Large intestine (tissue), 3 donors: ENCODE data around the gene KCTD8. TPM values are rescaled to one million over a fixed set of nuclear protein-coding genes. Genes with fewer than 3 reads are reported as not detected.
"Not testable (repeated sequence)": the region's sequence is repeated elsewhere in the genome, so short reads cannot be mapped to it uniquely, and the experiment has no call there.

Experiments used
- DNase-seq, 2 donors: peaks; one replicate each; pipeline versions ENCODE4 v3.0.0 to v3.0.0-alpha.2; 2013
- H3K27ac ChIP-seq: one replicate; pipeline ENCODE4 v1.5.1; 2013; ENCODE audit warnings: low read length
- H3K27me3 ChIP-seq: 2 replicates; pipeline ENCODE4 v1.6.1; 2013; ENCODE audit warnings: low read length; ENCODE audit not compliant: control insufficient read depth, insufficient read depth
- H3K36me3 ChIP-seq: 2 replicates; pipeline ENCODE4 v1.6.1; 2013; ENCODE audit warnings: low read length; ENCODE audit not compliant: control insufficient read depth, insufficient read depth
- H3K4me1 ChIP-seq: one replicate; pipeline ENCODE4 v1.6.1; 2013; ENCODE audit warnings: low read length; ENCODE audit not compliant: control insufficient read depth, insufficient read depth
- H3K4me3 ChIP-seq: one replicate; pipeline ENCODE4 v1.5.1; 2013; ENCODE audit warnings: low read length
- H3K9me3 ChIP-seq: one replicate; pipeline ENCODE4 v1.6.1; 2013; ENCODE audit warnings: mild to moderate bottlenecking, low read depth, low read length, moderate library complexity; ENCODE audit not compliant: control insufficient read depth
- WGBS: methylation state at CpG from one replicate; pipeline ENCODE4 v1.1.5; 2013; ENCODE audit warnings: low lambda C conversion rate; ENCODE audit not compliant: insufficient coverage; 5-methylcytosine and 5-hydroxymethylcytosine counted together
- polyA plus RNA-seq: library from polyadenylated mRNA; unstranded; fragments of 120-200 nt; gene quantifications from one replicate; pipeline ENCODE4 v1.2.1, GENCODE V29; 2013

The KCTD8 gene
- polyA plus RNA-seq, 1 donor = 0.78 TPM

- not testable (repeated sequence) for H3K4me1 ChIP-seq, H3K27me3 ChIP-seq, H3K27ac ChIP-seq, H3K4me3 ChIP-seq, DNase-seq, H3K9me3 ChIP-seq, H3K36me3 ChIP-seq
- no CpG with 5 or more reads among the region's 27 CpGs for WGBS
Observed at GRCh38 chr4:44167766-44168165, 280.8 kb downstream of the KCTD8 start.

DNA sequence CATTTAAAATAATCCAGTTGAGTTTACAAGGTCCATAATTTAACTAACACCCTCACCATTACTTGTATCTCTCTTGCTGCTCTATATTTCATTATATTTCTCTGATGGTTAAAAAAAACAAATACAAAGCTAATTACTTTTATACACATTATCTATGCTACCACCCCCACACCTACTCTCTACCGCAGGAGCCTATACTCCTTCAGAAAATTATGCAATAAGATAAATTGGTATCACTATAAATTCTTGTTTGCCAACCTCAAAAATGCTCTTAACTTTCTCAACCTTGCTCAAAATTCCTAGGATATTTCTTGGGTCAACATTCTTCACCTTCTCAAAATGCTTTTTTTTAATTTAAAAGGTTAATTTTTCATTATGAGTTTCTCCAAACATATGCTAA is 282.7 kb downstream of the KCTD8 start:
- Histone ChIP-seq H3K36me3 (no peaks in the 10 kb centered on the region), H3K27ac (no peak overlapping the region), H3K4me3 (no peak overlapping the region), H3K27me3 (no peaks in the 10 kb centered on the region), H3K9me3 (peaks cover 7% of the 10 kb centered on the region), H3K4me1 (peaks cover 11% of the 10 kb centered on the region)
- no CpG with 5 or more reads among the region's 1 CpG for WGBS
- no peak for DNase-seq

DNA sequence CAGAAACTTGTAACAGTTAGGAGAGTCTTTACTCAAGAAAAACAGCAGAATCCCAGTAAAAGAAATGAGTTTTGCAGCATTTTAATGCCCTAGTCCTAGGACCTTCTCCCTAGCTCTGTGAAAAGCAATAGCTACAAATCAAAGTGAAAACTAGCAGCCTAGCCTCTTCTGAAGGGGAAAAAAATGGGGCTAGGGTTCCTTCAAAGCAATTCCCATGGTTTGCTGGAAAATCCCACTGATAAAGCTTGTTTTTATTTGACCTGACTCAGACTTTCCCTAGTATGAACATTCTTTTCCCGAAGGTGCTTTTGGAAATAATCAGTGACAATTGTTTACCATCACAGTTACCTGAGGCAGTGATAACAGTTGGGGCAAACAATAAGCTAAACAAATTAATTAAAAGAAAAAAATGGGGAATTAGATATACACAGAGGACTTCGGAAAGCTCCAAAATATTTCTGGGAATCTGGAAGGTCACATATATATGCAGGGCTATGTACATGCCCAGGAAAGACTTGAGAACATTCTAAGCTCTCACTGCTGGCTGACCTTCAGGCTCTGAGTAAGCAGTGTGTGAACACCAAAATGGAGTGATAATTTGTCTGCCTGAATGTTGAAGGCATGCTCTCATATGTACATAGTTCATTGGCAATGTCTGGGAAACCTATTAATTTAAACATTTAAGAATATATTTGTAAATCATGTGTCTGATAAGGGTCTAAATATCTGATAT is 285.9 kb downstream of the KCTD8 start:
- no peak overlapping the region for H3K27ac ChIP-seq
- H3K27me3 ChIP-seq = no peaks in the 10 kb centered on the region
- no peak overlapping the region for H3K4me3 ChIP-seq
- H3K9me3 ChIP-seq = peaks cover 7% of the 10 kb centered on the region
- peak in 1 of 2 donors; percentile 26 for DNase-seq
- H3K36me3 ChIP-seq = no peaks in the 10 kb centered on the region
- WGBS = 17% methylated on average over 1 of the region's 2 CpGs
- peaks cover 11% of the 10 kb centered on the region for H3K4me1 ChIP-seq

- Histone ChIP-seq H3K27me3 (no peaks in the 10 kb centered on the region), H3K9me3 (no peaks in the 10 kb centered on the region), H3K27ac (peak overlapping the region; percentile 27), H3K4me1 (peaks cover 11% of the 10 kb centered on the region), H3K36me3 (no peaks in the 10 kb centered on the region), H3K4me3 (no peak overlapping the region)
- DNase-seq = peak; percentile 64 to 82
- WGBS = no CpG with 5 or more reads among the region's 3 CpGs
Observed at GRCh38 chr4:44161756-44162155, 286.9 kb downstream of the KCTD8 start.

DNA sequence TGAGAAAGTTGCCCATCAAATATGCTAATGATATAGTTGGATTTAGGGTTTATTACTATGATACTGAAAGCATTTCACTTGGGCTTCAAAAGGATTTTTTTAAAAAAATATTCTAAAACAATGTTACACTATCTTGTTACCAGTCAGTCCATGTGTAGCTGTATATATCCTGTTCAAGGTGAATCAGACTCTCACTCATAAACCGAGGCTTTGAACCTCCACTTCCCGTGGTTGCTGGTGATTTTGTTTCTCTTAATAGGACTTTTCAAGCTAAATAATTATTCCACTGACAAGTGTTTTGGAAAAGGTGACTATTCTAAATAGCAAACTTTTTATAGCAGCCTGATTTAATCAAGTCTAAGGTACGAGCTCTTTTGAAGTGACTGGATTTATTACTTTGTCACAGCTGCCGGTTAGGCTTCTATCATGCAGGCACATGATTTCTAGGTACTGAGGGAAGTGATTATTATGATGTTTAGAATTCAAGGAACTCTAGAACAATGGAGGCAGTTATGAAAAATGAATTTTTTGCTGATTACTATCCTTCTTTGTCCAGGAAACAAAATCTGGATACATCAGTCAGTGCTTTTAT is 287.7 kb downstream of the KCTD8 start:
- Histone ChIP-seq H3K4me3 (no peak overlapping the region), H3K27ac (peak overlapping the region; percentile 27), H3K9me3 (no peaks in the 10 kb centered on the region), H3K4me1 (peaks cover 11% of the 10 kb centered on the region), H3K27me3 (no peaks in the 10 kb centered on the region), H3K36me3 (no peaks in the 10 kb centered on the region)
- peak; percentile 44 to 81 for DNase-seq
- WGBS = no CpG with 5 or more reads among the region's 4 CpGs

DNA sequence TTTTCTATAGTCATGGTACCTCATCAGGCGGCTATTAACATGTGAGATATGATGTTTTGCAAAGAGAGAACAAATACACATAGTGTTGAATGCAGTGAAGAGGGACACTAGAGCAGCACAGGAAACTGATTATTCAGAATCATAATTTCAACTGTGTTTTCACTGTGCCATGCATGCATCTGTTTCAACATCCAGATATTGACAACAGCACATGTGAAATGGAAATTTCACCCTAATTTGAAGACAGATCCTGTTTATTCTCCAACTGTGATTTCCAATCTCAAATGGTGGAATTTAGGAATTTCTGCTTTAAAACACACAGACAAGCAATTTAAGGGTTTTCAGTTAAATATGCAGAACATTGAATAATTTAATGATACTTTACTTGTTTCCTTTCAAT is 288.6 kb downstream of the KCTD8 start:
- Histone ChIP-seq H3K27me3 (no peaks in the 10 kb centered on the region), H3K27ac (no peak overlapping the region), H3K9me3 (no peaks in the 10 kb centered on the region), H3K4me3 (no peak overlapping the region), H3K36me3 (no peaks in the 10 kb centered on the region), H3K4me1 (peaks cover 9% of the 10 kb centered on the region)
- DNase-seq = no peak
- WGBS = 100% methylated on average over 1 of the region's 1 CpG

GRCh38 chr4:44157611-44158277 is 290.9 kb downstream of the KCTD8 start:
- H3K27ac ChIP-seq = no peak overlapping the region
- WGBS = no CpG with 5 or more reads among the region's 6 CpGs
- DNase-seq = peak in 1 of 2 donors; percentile 13

GRCh38 chr4:44150091-44150576 is 298.5 kb downstream of the KCTD8 start:
- Histone ChIP-seq H3K4me3 (no peak overlapping the region), H3K27ac (no peak overlapping the region), H3K9me3 (no peaks in the 10 kb centered on the region), H3K27me3 (no peaks in the 10 kb centered on the region), H3K4me1 (no peaks in the 10 kb centered on the region), H3K36me3 (no peaks in the 10 kb centered on the region)
- DNase-seq = no peak
- WGBS = 90% methylated on average over 2 of the region's 3 CpGs

More at GRCh38 chr4:44157611-44158277, 290.9 kb downstream of the KCTD8 start:
- peaks cover 7% of the 10 kb centered on the region for H3K4me1 ChIP-seq
- H3K4me3 ChIP-seq = no peak overlapping the region
- no peaks in the 10 kb centered on the region for H3K36me3 ChIP-seq
- H3K9me3 ChIP-seq = no peaks in the 10 kb centered on the region
- no peaks in the 10 kb centered on the region for H3K27me3 ChIP-seq

DNA sequence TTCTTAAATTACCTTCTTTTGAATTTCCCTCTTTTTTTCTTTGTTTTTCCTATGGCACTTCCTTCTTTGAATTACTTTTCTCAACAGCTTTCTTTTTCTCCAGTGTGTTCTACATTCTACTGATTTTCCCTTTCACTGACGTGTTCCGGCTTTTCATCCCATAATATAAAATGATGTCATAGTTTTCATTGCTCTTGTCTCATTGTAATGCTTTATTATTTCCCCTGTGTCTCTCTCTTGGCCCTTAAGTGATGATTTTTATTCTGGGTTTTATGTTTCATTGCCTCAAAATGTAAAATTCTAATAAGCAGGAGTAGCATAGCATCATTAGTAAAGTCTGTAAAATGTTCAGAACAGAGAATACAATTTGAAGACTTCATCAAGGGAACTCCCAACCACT is 299.3 kb downstream of the KCTD8 start:
- DNase-seq = no peak
- H3K9me3 ChIP-seq = no peaks in the 10 kb centered on the region
- H3K27me3 ChIP-seq = no peaks in the 10 kb centered on the region
- WGBS = 75% methylated on average over 2 of the region's 2 CpGs
- no peak overlapping the region for H3K27ac ChIP-seq
- no peaks in the 10 kb centered on the region for H3K36me3 ChIP-seq
- H3K4me3 ChIP-seq = no peak overlapping the region
- H3K4me1 ChIP-seq = no peaks in the 10 kb centered on the region

- H3K27me3 ChIP-seq = no peaks in the 10 kb centered on the region
- WGBS = no CpG with 5 or more reads among the region's 1 CpG
- no peaks in the 10 kb centered on the region for H3K36me3 ChIP-seq
- no peaks in the 10 kb centered on the region for H3K4me1 ChIP-seq
- H3K4me3 ChIP-seq = no peak overlapping the region
- no peak overlapping the region for H3K27ac ChIP-seq
- no peak for DNase-seq
- no peaks in the 10 kb centered on the region for H3K9me3 ChIP-seq
Observed at GRCh38 chr4:44147571-44148075, 301.0 kb downstream of the KCTD8 start.
